GM19240 (cell line): ENCODE data around the gene CIAO2B.

ENCODE experiments used
- DNase-seq: peaks from one replicate; pipeline ENCODE4 v3.0.0; 2011; ENCODE audit warnings: low spot score; ENCODE audit not compliant: insufficient read length

The CIAO2B gene

DNA sequence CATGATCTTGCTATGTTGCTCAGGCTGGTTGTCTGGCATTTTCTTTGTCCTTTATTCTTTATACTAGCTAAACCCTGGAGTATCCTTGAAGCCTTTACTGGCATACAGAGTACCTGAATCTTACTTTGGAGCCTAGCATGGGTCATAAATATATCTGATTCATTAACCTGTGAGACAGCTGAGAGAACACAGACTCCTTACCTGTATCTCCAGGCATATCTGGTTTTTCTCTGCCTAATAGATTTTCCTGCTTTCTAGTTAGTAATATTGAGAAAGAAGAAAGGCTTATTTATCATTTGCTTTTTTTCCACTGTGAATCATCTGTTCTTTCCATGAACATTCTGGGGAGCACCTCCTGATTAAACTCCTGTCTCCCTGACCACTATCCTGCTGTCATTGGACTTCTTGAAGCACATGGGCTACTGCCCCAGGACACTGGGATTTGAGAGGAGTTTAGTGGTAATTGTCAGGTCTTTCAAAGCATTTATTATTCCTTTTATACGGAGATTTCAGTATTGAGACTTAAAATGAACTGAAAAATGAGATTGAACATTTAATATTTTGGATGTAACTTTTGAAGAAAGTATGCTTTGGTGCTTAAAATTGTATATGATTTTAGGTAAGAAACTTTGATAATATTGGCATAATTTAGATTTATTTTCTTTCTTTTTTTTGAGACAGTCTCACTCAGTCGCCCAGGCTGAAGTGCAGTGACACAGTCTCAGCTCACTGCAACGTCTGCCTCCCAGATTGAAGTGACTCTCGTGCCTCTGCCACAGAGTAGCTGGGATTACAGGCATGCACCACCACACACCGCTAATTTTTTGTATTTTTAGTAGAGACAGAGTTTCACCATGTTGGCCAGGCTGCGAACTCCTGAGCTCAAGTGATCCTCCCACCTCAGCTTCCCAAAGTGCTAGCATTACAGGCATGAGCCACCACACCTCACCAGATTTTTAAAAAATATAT lies 45.3 kb downstream of the CIAO2B start:
- no peak for DNase-seq

DNA sequence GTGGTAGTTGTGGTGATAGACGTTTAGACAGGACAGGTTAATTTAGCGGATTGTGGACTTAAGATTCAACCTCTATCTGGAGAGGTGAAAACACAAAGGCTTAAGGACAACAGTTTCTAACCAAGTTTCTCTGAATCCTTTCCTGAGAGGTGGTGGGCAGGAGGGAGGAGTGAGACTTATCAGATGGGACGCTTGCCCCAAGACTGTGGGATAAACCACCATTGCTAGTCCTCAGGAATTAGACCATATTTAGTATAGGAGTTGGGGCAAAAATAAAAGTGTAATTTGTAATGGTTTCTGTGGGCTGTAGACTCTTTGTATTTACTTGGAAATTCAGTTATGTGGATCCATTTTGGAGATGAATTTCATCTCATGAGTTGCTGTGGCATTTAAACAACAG lies 47.3 kb downstream of the CIAO2B start:
- no peak for DNase-seq

DNA sequence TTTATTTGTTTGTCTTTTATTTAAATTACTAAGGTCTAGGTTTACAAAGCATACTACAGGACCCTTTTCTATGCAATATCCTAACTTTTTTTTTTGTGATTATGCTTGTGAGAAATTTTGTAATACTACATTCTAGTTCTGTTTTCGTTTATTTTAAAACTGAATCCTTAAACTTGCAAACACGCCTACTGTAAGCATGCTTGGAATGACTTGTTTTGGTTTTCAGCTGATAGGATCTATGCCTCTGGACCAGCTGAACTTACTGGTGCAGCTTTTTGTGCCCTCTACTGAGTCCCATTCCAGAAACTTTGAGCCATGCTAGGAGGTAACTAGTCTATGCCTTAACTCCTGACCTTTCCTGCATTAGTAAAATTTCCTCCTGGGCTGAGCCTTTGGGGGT lies 47.9 kb downstream of the CIAO2B start:
- no peak for DNase-seq

DNA sequence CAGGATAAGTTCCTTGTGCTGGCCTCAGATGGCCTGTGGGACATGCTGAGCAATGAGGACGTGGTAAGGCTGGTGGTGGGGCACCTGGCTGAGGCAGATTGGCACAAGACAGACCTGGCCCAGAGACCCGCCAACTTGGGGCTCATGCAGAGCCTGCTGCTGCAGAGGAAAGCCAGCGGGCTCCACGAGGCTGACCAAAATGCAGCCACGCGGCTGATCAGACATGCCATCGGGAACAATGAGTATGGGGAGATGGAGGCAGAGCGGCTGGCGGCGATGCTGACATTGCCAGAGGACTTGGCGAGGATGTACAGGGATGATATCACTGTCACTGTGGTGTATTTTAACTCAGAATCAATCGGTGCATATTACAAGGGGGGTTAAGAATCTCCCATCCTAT lies 48.7 kb downstream of the CIAO2B start:
- DNase-seq, result no peak

DNA sequence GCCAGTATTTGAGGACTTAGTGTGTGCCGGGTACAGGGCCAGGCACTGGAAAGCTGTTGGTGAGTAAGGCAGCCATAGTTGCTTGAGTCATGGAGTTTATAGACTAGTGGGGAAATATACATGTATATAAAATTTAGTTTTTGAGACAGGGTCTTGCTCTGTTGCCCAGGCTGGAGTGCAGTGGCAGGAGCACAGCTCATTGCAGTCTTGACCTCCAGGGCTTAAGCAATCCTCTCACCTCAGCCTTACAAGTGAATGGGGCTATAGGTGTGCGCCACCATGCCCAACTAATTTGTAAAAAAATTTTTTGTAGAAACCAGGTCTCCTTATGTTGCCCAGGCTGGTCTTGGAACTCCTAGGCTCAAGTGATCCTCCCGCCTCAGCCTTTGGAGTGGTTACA lies 51.5 kb downstream of the CIAO2B start:
- no peak for DNase-seq
